ENCODE data around the gene NRXN3. TPM values are rescaled to one million over a fixed set of nuclear protein-coding genes. Genes with fewer than 3 reads are reported as not detected.

NRXN3 gene
- total RNA-seq, 1 donor from 2014 or later = 5.9 TPM

- Mint-ChIP-seq H3K4me1 (peaks cover 3% of the 10 kb centered on the region), H3K4me3 (no peak overlapping the region), H3K27ac (no peak overlapping the region), H3K27me3 (ENCODE audit: insufficient read depth, low read depth) (peaks cover 2% of the 10 kb centered on the region), H3K9me3 (no peaks in the 10 kb centered on the region), H3K36me3 (no peaks in the 10 kb centered on the region)
- Histone ChIP-seq H3K4me2 (no peak overlapping the region), H3K36me3 (no peaks in the 10 kb centered on the region), H3K27me3 (no peaks in the 10 kb centered on the region), H3F3A (ENCODE audit: low read depth) (no peaks in the 10 kb centered on the region), H3K27ac (no peak overlapping the region), H3K9ac (no peak overlapping the region), H4K20me1 (ENCODE audit: low read depth) (no peaks in the 10 kb centered on the region), H3K4me1 (no peaks in the 10 kb centered on the region), H3K4me3 (no peak overlapping the region), H2AFZ (replicated peaks) (no peak overlapping the region), H3K9me3 (ENCODE audit: low read depth) (no peaks in the 10 kb centered on the region), H3K79me2 (ENCODE audit: low read depth) (no peaks in the 10 kb centered on the region)
- no peak for TF ChIP-seq EZH2 (IDR thresholded peaks at IDR 0.05)
- no peak for DNase-seq (ENCODE audit: low spot score)
These were observed 1016.4 kb downstream of the NRXN3 start for GRCh38 chr14:79186523-79186922.

- H3K9ac ChIP-seq = no peak overlapping the region
- Mint-ChIP-seq H3K36me3 (no peaks in the 10 kb centered on the region), H3K4me1 (no peaks in the 10 kb centered on the region), H3K27ac (no peak overlapping the region), H3K4me3 (no peak overlapping the region), H3K27me3 (ENCODE audit: insufficient read depth, low read depth) (no peaks in the 10 kb centered on the region), H3K9me3 (no peaks in the 10 kb centered on the region)
- no peaks in the 10 kb centered on the region for H3F3A ChIP-seq (ENCODE audit: low read depth)
- H3K4me3 ChIP-seq = no peak overlapping the region
- H3K4me2 ChIP-seq = no peak overlapping the region
- H2AFZ ChIP-seq (replicated peaks) = no peak overlapping the region
- H3K4me1 ChIP-seq = no peaks in the 10 kb centered on the region
- H3K79me2 ChIP-seq (ENCODE audit: low read depth) = no peaks in the 10 kb centered on the region
- DNase-seq (ENCODE audit: low spot score) = no peak
- H3K36me3 ChIP-seq = no peaks in the 10 kb centered on the region
- H3K9me3 ChIP-seq (ENCODE audit: low read depth) = no peaks in the 10 kb centered on the region
- H4K20me1 ChIP-seq (ENCODE audit: low read depth) = no peaks in the 10 kb centered on the region
- H3K27me3 ChIP-seq = no peaks in the 10 kb centered on the region
- TF ChIP-seq, protein P1, sequence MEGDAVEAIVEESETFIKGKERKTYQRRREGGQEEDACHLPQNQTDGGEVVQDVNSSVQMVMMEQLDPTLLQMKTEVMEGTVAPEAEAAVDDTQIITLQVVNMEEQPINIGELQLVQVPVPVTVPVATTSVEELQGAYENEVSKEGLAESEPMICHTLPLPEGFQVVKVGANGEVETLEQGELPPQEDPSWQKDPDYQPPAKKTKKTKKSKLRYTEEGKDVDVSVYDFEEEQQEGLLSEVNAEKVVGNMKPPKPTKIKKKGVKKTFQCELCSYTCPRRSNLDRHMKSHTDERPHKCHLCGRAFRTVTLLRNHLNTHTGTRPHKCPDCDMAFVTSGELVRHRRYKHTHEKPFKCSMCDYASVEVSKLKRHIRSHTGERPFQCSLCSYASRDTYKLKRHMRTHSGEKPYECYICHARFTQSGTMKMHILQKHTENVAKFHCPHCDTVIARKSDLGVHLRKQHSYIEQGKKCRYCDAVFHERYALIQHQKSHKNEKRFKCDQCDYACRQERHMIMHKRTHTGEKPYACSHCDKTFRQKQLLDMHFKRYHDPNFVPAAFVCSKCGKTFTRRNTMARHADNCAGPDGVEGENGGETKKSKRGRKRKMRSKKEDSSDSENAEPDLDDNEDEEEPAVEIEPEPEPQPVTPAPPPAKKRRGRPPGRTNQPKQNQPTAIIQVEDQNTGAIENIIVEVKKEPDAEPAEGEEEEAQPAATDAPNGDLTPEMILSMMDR (IDR thresholded peaks at IDR 0.05) = no peak
- TF ChIP-seq EZH2 (IDR thresholded peaks at IDR 0.05) (no peak), EZH2phosphoT487 (IDR thresholded peaks at IDR 0.05) (no peak)
- H3K27ac ChIP-seq = no peak overlapping the region
These were observed 1023.7 kb downstream of the NRXN3 start for GRCh38 chr14:79193689-79194477.

- Histone ChIP-seq H3K4me2 (no peak overlapping the region), H4K20me1 (ENCODE audit: low read depth) (no peaks in the 10 kb centered on the region), H3K79me2 (ENCODE audit: low read depth) (no peaks in the 10 kb centered on the region), H2AFZ (replicated peaks) (no peak overlapping the region), H3K9ac (no peak overlapping the region), H3K27ac (no peak overlapping the region), H3K4me1 (no peaks in the 10 kb centered on the region), H3K27me3 (no peaks in the 10 kb centered on the region), H3K36me3 (no peaks in the 10 kb centered on the region), H3F3A (ENCODE audit: low read depth) (no peaks in the 10 kb centered on the region), H3K4me3 (no peak overlapping the region), H3K9me3 (ENCODE audit: low read depth) (no peaks in the 10 kb centered on the region)
- H3K27ac Mint-ChIP-seq = no peak overlapping the region
- no peaks in the 10 kb centered on the region for H3K4me1 Mint-ChIP-seq
- H3K27me3 Mint-ChIP-seq (ENCODE audit: insufficient read depth, low read depth) = no peaks in the 10 kb centered on the region
- H3K9me3 Mint-ChIP-seq = no peaks in the 10 kb centered on the region
- H3K4me3 Mint-ChIP-seq = no peak overlapping the region
- TF ChIP-seq EZH2phosphoT487 (IDR thresholded peaks at IDR 0.05) (no peak), EZH2 (IDR thresholded peaks at IDR 0.05) (no peak)
- TF ChIP-seq, protein P1 (IDR thresholded peaks at IDR 0.05) = no peak
- H3K36me3 Mint-ChIP-seq = no peaks in the 10 kb centered on the region
- DNase-seq (ENCODE audit: low spot score) = no peak
These were observed 1026.0 kb downstream of the NRXN3 start for GRCh38 chr14:79196216-79196615.

DNA sequence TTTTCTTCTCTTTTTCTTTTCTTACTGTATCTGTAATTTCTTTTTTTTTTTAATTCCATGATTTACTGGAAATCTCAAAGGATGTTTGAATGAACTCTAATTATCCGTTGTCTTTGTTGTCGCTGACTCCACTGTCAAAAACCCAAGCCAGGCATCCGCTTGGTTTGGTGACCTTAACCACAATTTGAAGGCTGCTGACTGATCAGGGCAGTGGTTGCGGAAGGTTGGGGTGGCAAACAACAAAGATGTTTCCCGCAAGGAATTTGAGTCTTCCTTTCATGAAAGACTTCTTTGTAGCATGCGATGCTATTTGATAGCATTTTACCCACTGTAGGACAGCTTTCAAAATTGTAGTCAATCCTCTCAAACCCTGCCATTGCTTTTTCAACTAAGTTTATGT lies 1027.3 kb downstream of the NRXN3 start:
- H3K36me3 ChIP-seq = no peaks in the 10 kb centered on the region
- Mint-ChIP-seq H3K36me3 (no peaks in the 10 kb centered on the region), H3K4me3 (no peak overlapping the region), H3K4me1 (no peaks in the 10 kb centered on the region), H3K9me3 (peaks cover 2% of the 10 kb centered on the region), H3K27me3 (ENCODE audit: insufficient read depth, low read depth) (no peaks in the 10 kb centered on the region), H3K27ac (no peak overlapping the region)
- no peak overlapping the region for H3K27ac ChIP-seq
- H3K4me3 ChIP-seq = no peak overlapping the region
- no peak for TF ChIP-seq EZH2 (IDR thresholded peaks at IDR 0.05)
- no peak for TF ChIP-seq EZH2phosphoT487 (IDR thresholded peaks at IDR 0.05)
- TF ChIP-seq, protein P1 (IDR thresholded peaks at IDR 0.05) = no peak
- H3K79me2 ChIP-seq (ENCODE audit: low read depth) = no peaks in the 10 kb centered on the region
- no peaks in the 10 kb centered on the region for H3K4me1 ChIP-seq
- no peaks in the 10 kb centered on the region for H4K20me1 ChIP-seq (ENCODE audit: low read depth)
- no peak for DNase-seq (ENCODE audit: low spot score)
- H3K27me3 ChIP-seq = no peaks in the 10 kb centered on the region
- no peak overlapping the region for H2AFZ ChIP-seq (replicated peaks)
- H3K9me3 ChIP-seq (ENCODE audit: low read depth) = no peaks in the 10 kb centered on the region
- H3F3A ChIP-seq (ENCODE audit: low read depth) = no peaks in the 10 kb centered on the region
- no peak overlapping the region for H3K4me2 ChIP-seq
- H3K9ac ChIP-seq = no peak overlapping the region
